HG02970 (cell line): ENCODE results near the gene PRDM16.

ENCODE experiments used
- ATAC-seq: cut with Tn5 transposase; IDR thresholded peaks from one replicate; pipeline ENCODE4 v1.9.1; 2021; ENCODE audit warnings: mild to moderate bottlenecking, moderate library complexity, moderate number of reproducible peaks; ENCODE audit not compliant: unreplicated experiment, low FRiP score

PRDM16 gene

GRCh38 chr1:3390291-3390690 lies 321.3 kb downstream of the PRDM16 start:
- ATAC-seq, result no peak

DNA sequence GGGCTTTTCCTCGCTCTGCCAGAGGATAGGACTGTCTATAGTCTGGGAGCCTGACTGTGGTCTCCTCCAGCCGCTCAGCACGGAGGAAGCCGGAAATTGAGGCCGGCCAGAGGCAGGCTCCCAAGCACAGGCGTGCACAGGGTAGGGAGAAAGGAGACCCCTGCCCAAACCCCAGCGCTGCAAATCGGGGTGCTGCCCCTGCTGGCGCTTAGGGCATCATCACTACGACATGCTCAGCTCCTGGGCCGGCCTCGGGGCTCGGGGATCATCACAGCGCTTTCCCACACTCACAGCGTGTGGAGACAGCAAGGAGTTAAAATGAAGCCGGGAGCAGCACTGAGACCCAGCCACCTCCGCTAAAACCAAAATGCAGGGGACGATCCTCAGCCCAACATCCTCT lies 322.7 kb downstream of the PRDM16 start:
- no peak for ATAC-seq

GRCh38 chr1:3393024-3393986 lies 324.3 kb downstream of the PRDM16 start:
- no peak for ATAC-seq

- no peak for ATAC-seq
Observed at GRCh38 chr1:3393987-3394920, 325.3 kb downstream of the PRDM16 start.

- ATAC-seq, result no peak
Observed at GRCh38 chr1:3396411-3396810, 327.4 kb downstream of the PRDM16 start.

- ATAC-seq, result no peak
Observed at GRCh38 chr1:3397311-3397710, 328.3 kb downstream of the PRDM16 start.

DNA sequence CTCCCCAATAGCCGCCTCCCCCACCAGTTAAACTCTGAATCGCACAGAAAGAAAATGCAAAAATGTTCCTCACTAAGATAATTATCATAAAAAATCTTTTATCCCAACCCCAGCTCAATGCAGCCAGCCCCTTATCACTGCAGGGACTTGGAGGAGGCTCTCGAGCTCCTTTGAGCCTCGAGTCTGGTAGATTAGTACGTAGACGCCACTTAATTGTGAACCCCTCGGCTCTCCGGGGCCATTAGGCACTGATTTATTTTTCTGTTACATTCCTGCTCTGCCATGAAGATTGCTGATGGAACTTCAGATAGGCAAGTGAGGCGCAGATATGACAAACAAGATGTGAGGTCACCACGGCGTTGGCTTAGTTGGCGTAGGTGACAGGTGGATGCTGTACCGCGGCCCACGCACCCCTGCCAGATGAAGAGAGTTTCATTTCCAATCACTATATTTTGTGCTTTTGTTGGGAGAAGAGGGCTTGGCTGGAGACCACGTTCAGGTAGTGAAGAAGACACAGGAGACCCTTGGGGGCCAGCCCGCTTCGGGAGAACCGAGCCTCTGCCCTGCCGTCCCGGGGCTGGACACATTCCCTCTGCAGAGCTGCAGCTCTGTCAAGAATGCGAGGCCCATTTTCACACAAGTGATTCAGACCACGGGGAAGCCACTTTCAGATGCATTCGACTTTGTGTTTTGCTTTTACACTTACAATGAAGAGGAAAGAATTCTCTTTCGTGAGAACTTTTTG lies 329.6 kb downstream of the PRDM16 start:
- ATAC-seq, result no peak

DNA sequence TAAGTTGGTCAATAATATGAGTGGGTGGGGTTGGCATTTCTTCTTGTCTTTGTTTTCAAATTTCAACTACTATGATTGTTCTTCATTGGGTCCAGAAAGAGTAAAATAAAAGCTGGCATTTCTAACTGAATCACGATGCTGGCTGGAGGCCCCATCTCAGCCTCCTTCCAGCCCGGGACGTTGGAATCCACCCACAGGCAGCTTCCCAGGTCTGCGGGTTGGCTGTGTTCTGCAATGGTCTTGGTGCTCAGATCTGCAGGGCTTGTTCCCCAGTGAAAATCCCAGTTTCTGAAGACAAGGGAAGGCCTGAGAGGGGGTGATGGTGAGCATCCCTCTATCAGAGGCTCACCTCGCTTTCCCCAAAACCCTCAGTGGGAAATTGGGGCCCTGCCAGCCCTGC lies 330.7 kb downstream of the PRDM16 start:
- no peak for ATAC-seq

- no peak for ATAC-seq
Observed at GRCh38 chr1:3401585-3402257, 332.7 kb downstream of the PRDM16 start.

- no peak for ATAC-seq
Observed at GRCh38 chr1:3402258-3403010, 333.4 kb downstream of the PRDM16 start.

- no peak for ATAC-seq
Observed at GRCh38 chr1:3403011-3403345, 334.0 kb downstream of the PRDM16 start.

DNA sequence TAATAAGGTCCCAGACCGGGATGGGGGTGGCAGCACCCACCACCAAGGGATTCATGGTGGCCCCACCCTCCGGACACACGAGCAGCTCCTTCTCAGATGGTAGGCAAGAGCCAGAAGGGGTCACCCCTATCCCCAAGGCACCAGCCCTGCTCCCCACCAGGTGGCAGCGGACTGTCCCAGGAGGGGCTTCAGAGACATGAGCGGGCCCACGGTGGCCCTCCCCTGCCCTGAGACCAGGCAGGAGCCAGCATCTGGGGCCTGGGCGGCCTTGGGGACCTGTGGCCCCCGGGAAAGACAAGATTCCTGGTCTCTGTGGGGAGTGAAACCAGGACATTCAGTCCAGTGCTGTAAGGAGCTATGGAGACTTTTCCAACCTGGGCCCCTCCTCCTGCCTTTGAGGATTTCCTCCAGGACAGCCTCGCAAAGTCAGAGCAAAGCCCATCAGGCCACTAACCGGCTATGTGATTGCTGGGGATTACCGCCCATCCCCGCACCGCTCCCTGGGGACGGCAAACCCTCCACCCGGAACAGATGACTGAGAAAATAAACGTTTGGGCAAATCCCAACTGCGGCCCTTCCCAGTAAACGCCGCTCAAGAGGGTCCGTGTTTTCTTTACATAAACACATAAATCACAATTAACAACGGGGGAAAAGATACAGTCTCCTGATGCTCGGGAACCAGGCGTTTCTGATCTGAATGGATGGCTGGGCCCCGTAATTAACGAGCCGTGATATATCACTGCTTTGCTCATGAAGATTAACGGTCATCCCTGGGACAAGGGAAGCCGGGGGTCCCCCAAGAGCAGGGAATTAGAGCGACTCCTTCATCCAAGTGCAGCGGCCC lies 334.6 kb downstream of the PRDM16 start:
- no peak for ATAC-seq

- no peak for ATAC-seq
Observed at GRCh38 chr1:3404301-3404700, 335.3 kb downstream of the PRDM16 start.

DNA sequence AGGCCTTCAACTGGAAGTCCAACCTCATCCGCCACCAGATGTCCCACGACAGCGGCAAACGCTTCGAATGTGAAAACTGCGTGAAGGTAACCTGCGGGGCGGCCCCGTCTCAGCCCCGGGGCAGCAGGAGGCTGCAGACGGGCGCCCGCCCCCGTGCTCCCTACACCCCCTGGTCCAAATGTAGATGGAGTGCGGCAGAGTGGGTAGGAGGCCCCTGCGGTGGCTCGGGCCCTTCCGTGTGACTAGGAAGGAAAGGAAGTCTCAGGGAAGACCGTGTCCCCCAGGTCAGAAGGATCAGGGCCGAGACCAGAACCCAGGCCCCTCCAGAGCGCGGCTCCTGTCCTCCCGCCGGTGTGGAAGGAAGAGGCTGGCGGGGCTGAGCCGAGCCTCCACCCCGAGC lies 335.8 kb downstream of the PRDM16 start:
- no peak for ATAC-seq

DNA sequence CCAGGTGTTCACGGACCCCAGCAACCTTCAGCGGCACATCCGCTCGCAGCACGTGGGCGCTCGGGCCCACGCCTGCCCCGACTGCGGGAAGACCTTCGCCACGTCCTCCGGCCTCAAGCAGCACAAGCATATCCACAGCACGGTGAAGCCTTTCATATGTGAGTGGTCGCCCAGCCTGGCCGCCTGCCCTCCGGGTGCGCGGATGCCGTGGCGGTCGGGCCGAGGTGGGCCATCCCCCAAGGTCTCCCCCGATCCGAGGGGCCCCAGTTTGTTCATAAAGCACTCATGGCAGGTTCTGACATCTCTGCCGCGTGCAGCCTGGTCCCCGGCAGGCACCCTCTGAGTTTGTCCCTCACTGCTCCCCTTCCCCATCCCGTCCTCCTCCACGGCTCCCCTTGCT lies 336.5 kb downstream of the PRDM16 start:
- no peak for ATAC-seq

DNA sequence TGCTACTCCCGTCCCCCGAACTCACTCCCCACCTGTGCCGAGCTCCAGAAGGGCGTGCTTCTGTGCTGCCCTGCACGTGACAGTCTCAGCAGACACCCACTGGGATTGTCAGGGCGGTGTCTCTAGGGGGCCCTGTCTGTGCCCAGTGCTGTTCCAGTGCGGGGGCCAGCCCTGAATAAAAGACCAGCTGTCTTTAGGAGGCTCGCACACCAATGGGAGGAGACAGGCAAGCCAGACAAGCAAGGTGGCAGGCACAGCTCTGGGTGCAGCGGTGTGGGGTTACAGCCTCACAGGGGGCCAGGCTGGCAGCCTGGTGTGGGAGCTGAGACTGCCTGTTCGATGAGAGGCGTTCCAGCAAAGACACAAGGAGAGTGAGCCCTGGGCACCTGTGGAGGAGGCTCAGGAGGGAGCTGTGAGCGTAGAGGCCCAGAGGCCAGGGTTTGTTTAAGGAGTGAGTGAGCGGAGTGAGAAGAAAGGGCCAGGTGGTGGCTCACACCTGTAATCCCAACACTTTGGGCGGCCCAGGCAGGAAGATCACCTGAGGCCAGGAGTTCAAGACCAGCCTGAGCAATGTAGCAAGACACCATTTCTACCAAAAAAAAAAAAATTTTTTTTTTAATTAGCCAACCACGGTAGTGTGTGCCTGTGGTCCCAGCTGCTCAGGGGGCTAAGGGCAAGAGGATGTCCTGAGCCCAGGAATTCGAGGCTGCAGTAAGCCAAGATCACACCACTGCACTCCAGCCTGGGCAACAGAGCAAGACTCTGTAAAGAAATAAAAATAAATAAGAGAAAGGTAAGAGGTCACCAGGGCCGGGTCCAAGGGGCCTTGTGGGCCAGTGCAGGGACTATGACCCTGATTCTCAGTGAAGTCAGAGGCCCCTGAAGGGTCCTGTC lies 337.2 kb downstream of the PRDM16 start:
- no peak for ATAC-seq

DNA sequence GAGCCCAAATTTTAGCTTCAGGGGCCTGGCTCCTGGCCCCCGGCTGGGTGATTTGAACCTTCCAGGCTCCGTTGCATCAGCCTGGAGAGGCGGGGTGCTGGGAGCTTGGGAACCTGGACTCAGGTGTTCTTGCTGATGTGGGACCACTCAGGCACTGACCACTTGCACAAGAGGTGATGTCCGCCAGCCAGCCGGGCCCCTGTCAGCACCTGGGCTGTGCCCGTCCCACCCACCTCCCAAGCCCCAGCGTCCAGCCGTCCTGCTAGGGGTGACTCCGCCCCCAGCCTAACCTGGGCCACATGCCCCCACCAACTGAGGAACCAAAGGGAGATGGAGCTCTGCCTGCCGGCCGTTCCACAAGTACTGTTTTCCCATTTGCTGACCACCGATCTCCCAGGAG lies 338.0 kb downstream of the PRDM16 start:
- ATAC-seq, result no peak
